ENCODE results near the gene PLPPR5.

GRCh38 chr1:98963064-98963758, 41.5 kb downstream of the PLPPR5 start:
- TF ChIP-seq CTCF (IDR thresholded peaks at IDR 0.05 in 2 of 3, conservative IDR thresholded peaks at IDR 0.05 in 1 of 3; ENCODE audit: borderline replicate concordance in 1 of 3, insufficient read depth in 1 of 3, low read depth in 2 of 3, low read length in 2 of 3) (no peak), POLR2A (IDR thresholded peaks at IDR 0.05; ENCODE audit: borderline replicate concordance, extremely low read depth, insufficient read depth, insufficient read length) (no peak)
